Measurements from ENCODE around the gene ZFR. TPM values are rescaled to one million over a fixed set of nuclear protein-coding genes. Genes with fewer than 3 reads are reported as not detected.
A peak's percentile ranks its signal among the peaks of the same experiment; 100 is the strongest.

ZFR gene
- polyA plus RNA-seq, 3 donors, result 29.8 to 81.8 (median 62.3) TPM

- Histone ChIP-seq H3K27me3 (ENCODE audit: control insufficient read depth in 2 of 2, insufficient read depth in 2 of 2, low read length in 2 of 2) (no peaks in the 10 kb centered on the region), H3K9ac (ENCODE audit: insufficient read depth, low read length, poor library complexity, severe bottlenecking) (no peak overlapping the region), H3K4me2 (replicated peaks; ENCODE audit: extremely low read depth, low read length, poor library complexity, severe bottlenecking) (no peak overlapping the region), H3K27ac (ENCODE audit: low read depth in 1 of 2, low read length in 2 of 2) (no peak overlapping the region), H4K20me1 (ENCODE audit: insufficient read depth, low read length) (no peaks in the 10 kb centered on the region), H3K4me3 (replicated peaks in 1 of 3; ENCODE audit: low read depth in 2 of 3, low read length in 3 of 3) (no peak overlapping the region), H3K4me1 (ENCODE audit: control insufficient read depth in 1 of 2, insufficient read depth in 2 of 2, low read length in 2 of 2) (no peaks in the 10 kb centered on the region), H3K36me3 (replicated peaks in 1 of 2; ENCODE audit: control insufficient read depth in 1 of 2, insufficient read depth in 2 of 2, low read length in 2 of 2) (no peaks in the 10 kb centered on the region), H3K79me2 (ENCODE audit: insufficient read depth, low read length) (no peaks in the 10 kb centered on the region), H3K9me3 (replicated peaks in 1 of 2; ENCODE audit: control insufficient read depth in 1 of 2, insufficient read depth in 1 of 2, low read length in 2 of 2) (no peaks in the 10 kb centered on the region), H2AFZ (ENCODE audit: insufficient read depth, low read depth, low read length, poor library complexity, severe bottlenecking) (no peak overlapping the region)
- no peak overlapping the region for H3K4me3 Mint-ChIP-seq
- intact Hi-C loops (cut with micrococcal nuclease), result no loop called here
- no CpG with 5 or more reads among the region's 2 CpGs for WGBS (ENCODE audit: insufficient coverage)
- no peak for TF ChIP-seq CTCF (IDR thresholded peaks at IDR 0.05)
- no peaks in the 10 kb centered on the region for H3K36me3 Mint-ChIP-seq
- no peak for DNase-seq
- H3K4me1 Mint-ChIP-seq, result no peaks in the 10 kb centered on the region
- H3K27me3 Mint-ChIP-seq (ENCODE audit: low read depth in 3 of 3), result peaks cover 0 to 5% (median 2%) of the 10 kb centered on the region in 3 donors
- no peak overlapping the region for H3K27ac Mint-ChIP-seq
- H3K9me3 Mint-ChIP-seq, result peaks cover 0 to 4% (median 0%) of the 10 kb centered on the region in 7 donors
Observed at GRCh38 chr5:32465076-32465475, 20.5 kb upstream of the ZFR start.

DNA sequence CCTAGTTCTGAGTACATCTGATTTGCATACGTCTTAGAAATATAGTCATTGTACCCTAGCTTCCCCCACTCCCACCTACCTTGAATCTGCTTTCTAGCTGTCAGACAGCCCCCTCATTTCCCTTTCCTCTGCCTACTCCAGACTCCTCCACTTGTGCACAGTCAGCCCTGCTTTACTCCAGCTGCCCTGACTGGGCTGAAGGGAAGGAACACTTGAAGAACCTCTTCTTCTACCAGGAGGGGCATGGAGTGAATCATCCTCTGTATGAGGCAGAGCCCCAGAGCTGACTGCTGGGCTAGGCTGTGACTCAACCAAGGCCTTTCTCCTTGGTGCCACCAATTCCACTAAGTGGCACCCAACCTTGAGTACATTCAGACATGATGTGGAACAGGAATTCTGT lies 18.1 kb upstream of the ZFR start:
- H3K9me3 Mint-ChIP-seq, result peaks cover 0 to 7% (median 2%) of the 10 kb centered on the region in 7 donors
- Histone ChIP-seq H4K20me1 (ENCODE audit: insufficient read depth, low read length) (no peaks in the 10 kb centered on the region), H3K4me1 (ENCODE audit: control insufficient read depth in 1 of 2, insufficient read depth in 2 of 2, low read length in 2 of 2) (no peaks in the 10 kb centered on the region), H3K27ac (ENCODE audit: low read depth in 1 of 2, low read length in 2 of 2) (no peak overlapping the region), H3K79me2 (ENCODE audit: insufficient read depth, low read length) (no peaks in the 10 kb centered on the region), H3K4me2 (replicated peaks; ENCODE audit: extremely low read depth, low read length, poor library complexity, severe bottlenecking) (no peak overlapping the region), H2AFZ (ENCODE audit: insufficient read depth, low read depth, low read length, poor library complexity, severe bottlenecking) (no peak overlapping the region), H3K9ac (ENCODE audit: insufficient read depth, low read length, poor library complexity, severe bottlenecking) (no peak overlapping the region), H3K36me3 (replicated peaks in 1 of 2; ENCODE audit: control insufficient read depth in 1 of 2, insufficient read depth in 2 of 2, low read length in 2 of 2) (no peaks in the 10 kb centered on the region), H3K9me3 (replicated peaks in 1 of 2; ENCODE audit: control insufficient read depth in 1 of 2, insufficient read depth in 1 of 2, low read length in 2 of 2) (peaks cover 0 to 5% of the 10 kb centered on the region in 2 donors), H3K27me3 (ENCODE audit: control insufficient read depth in 2 of 2, insufficient read depth in 2 of 2, low read length in 2 of 2) (no peaks in the 10 kb centered on the region), H3K4me3 (replicated peaks in 1 of 3; ENCODE audit: low read depth in 2 of 3, low read length in 3 of 3) (no peak overlapping the region)
- H3K36me3 Mint-ChIP-seq, result no peaks in the 10 kb centered on the region
- no peaks in the 10 kb centered on the region for H3K4me1 Mint-ChIP-seq
- peaks cover 0 to 2% (median 1%) of the 10 kb centered on the region in 3 donors for H3K27me3 Mint-ChIP-seq (ENCODE audit: low read depth in 3 of 3)
- peak in 1 of 3 donors; percentile 19 for DNase-seq
- no peak for TF ChIP-seq CTCF (IDR thresholded peaks at IDR 0.05)
- H3K27ac Mint-ChIP-seq, result peak overlapping the region in 1 of 7 donors; percentile 52
- no CpG with 5 or more reads among the region's 1 CpG for WGBS (ENCODE audit: insufficient coverage)
- intact Hi-C loops (cut with micrococcal nuclease), result no loop called here
- no peak overlapping the region for H3K4me3 Mint-ChIP-seq

Data from CD14-positive monocyte (primary cell).